HEK293 (cell line): ENCODE measurements around the gene PRKAR2B.

Source experiments
- CTCF ChIP-seq: fragments of 450-650 bp; formaldehyde crosslinking; IDR thresholded peaks from 2 replicates; pipeline ENCODE4 v1.5.1; 2016; ENCODE audit warnings: missing biosample characterization, missing genetic modification characterization
- GFI1B ChIP-seq: fragments of 450-650 bp; formaldehyde crosslinking; IDR thresholded peaks from 2 replicates; pipeline ENCODE4 v1.5.1; 2016; ENCODE audit warnings: missing biosample characterization, missing genetic modification characterization
- MZF1 ChIP-seq: fragments of 450-650 bp; formaldehyde crosslinking; IDR thresholded peaks from 2 replicates; pipeline ENCODE4 v1.5.1; 2017; ENCODE audit warnings: missing biosample characterization, missing genetic modification characterization, borderline replicate concordance
- ZBTB21 ChIP-seq: fragments of 450-650 bp; formaldehyde crosslinking; IDR thresholded peaks from 2 replicates; pipeline ENCODE4 v1.5.1; 2017; ENCODE audit warnings: missing biosample characterization, missing genetic modification characterization
- ZBTB26 ChIP-seq: fragments of 450-650 bp; formaldehyde crosslinking; optimal IDR thresholded peaks from 2 replicates; pipeline ENCODE3; 2016; ENCODE audit warnings: missing biosample characterization, mild to moderate bottlenecking, missing genetic modification characterization
- ZBTB7A ChIP-seq: fragments of 450-650 bp; formaldehyde crosslinking; IDR thresholded peaks from 2 replicates; pipeline ENCODE4 v1.5.1; 2016; ENCODE audit warnings: low read depth, missing biosample characterization, missing genetic modification characterization
- ZFP3 ChIP-seq: fragments of 450-650 bp; formaldehyde crosslinking; IDR thresholded peaks from 2 replicates; pipeline ENCODE4 v1.5.1; 2016; ENCODE audit warnings: low read depth, missing biosample characterization, missing genetic modification characterization
- ZFP41 ChIP-seq: fragments of 450-650 bp; formaldehyde crosslinking; IDR thresholded peaks from 2 replicates; pipeline ENCODE4 v1.5.1; 2016; ENCODE audit warnings: missing biosample characterization, missing genetic modification characterization, borderline replicate concordance
- ZNF133 ChIP-seq: fragments of 450-650 bp; formaldehyde crosslinking; IDR thresholded peaks from 2 replicates; pipeline ENCODE4 v1.5.1; 2016; ENCODE audit warnings: missing biosample characterization, missing genetic modification characterization
- ZNF274 ChIP-seq, 2 experiments: fragments of 200-500 bp in 1 of 2; fragments of 450-650 bp in 1 of 2; sonication (Bioruptor generic) in 1 of 2; formaldehyde crosslinking in 1 of 2; IDR thresholded peaks; 2 replicates each; pipeline versions ENCODE4 v1.5.1 to v1.6.1; 2014 to 2016; ENCODE audit warnings: borderline replicate concordance in 1 of 2, inconsistent platforms in 1 of 2, low read length in 1 of 2, missing biosample characterization in 1 of 2, missing genetic modification characterization in 1 of 2
- ZNF610 ChIP-seq: fragments of 450-650 bp; formaldehyde crosslinking; IDR thresholded peaks from 2 replicates; pipeline ENCODE4 v1.5.1; 2016; ENCODE audit warnings: missing biosample characterization, missing genetic modification characterization, borderline replicate concordance
- ZNF660 ChIP-seq: fragments of 450-650 bp; IDR thresholded peaks from 2 replicates; pipeline ENCODE4 v1.5.1; 2018; ENCODE audit warnings: missing biosample characterization, mild to moderate bottlenecking, missing genetic modification characterization
- ZNF747 ChIP-seq: fragments of 450-650 bp; formaldehyde crosslinking; IDR thresholded peaks from 2 replicates; pipeline ENCODE4 v1.5.1; 2016; ENCODE audit warnings: missing biosample characterization, missing genetic modification characterization
- TF ChIP-seq, protein P1 (sequence below): fragments of 450-650 bp; formaldehyde crosslinking; IDR thresholded peaks from 2 replicates; pipeline ENCODE4 v1.5.1; 2016; ENCODE audit warnings: missing biosample characterization, missing genetic modification characterization

- TF ChIP-seq MZF1 (tag by site-specific recombination) (no peak), CTCF (no peak), ZNF610 (no peak), ZNF274 (IDR thresholded peaks at IDR 0.05; ENCODE audit: low read length) (no peak), ZNF274 (tag by site-specific recombination; IDR thresholded peaks at IDR 0.05; ENCODE audit: borderline replicate concordance) (no peak), ZNF133 (no peak), ZNF660 (tag by site-specific recombination) (no peak), ZFP41 (no peak), ZFP3 (tag by site-specific recombination) (no peak), ZBTB26 (tag by site-specific recombination) (no peak), GFI1B (tag by site-specific recombination) (no peak), ZBTB21 (tag by site-specific recombination) (no peak), ZBTB7A (tag by site-specific recombination) (no peak), ZNF747 (tag by site-specific recombination) (no peak)
- TF ChIP-seq, protein P1, sequence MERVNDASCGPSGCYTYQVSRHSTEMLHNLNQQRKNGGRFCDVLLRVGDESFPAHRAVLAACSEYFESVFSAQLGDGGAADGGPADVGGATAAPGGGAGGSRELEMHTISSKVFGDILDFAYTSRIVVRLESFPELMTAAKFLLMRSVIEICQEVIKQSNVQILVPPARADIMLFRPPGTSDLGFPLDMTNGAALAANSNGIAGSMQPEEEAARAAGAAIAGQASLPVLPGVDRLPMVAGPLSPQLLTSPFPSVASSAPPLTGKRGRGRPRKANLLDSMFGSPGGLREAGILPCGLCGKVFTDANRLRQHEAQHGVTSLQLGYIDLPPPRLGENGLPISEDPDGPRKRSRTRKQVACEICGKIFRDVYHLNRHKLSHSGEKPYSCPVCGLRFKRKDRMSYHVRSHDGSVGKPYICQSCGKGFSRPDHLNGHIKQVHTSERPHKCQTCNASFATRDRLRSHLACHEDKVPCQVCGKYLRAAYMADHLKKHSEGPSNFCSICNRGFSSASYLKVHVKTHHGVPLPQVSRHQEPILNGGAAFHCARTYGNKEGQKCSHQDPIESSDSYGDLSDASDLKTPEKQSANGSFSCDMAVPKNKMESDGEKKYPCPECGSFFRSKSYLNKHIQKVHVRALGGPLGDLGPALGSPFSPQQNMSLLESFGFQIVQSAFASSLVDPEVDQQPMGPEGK, result no peak
These were observed 105.4 kb downstream of the PRKAR2B start for GRCh38 chr7:107149863-107150262.
